Loucy (cell line): Measurements from ENCODE around the gene PKN1.
"Not testable (repeated sequence)": the region's sequence is repeated elsewhere in the genome, so short reads cannot be mapped to it uniquely, and the experiment has no call there.

Experiments
- H2AFZ ChIP-seq: fragments of 200-600 bp; sonication (generic); 2 replicates; pipeline ENCODE4 v1.6.0; 2016; ENCODE audit warnings: antibody characterized with exemption, mild to moderate bottlenecking, low read length, moderate library complexity
- H3F3A ChIP-seq: fragments of 200-600 bp; 2 replicates; pipeline ENCODE4 v1.6.0; 2016; ENCODE audit warnings: antibody characterized with exemption, low read depth, mild to moderate bottlenecking
- H3K27me3 ChIP-seq: fragments of 200-600 bp; sonication (generic); 2 replicates; pipeline ENCODE4 v1.6.1; 2014; ENCODE audit warnings: low read length, mild to moderate bottlenecking; ENCODE audit not compliant: insufficient read depth, poor library complexity, severe bottlenecking
- H3K36me3 ChIP-seq: fragments of 200-600 bp; sonication (generic); 2 replicates; pipeline ENCODE4 v1.6.1; 2016; ENCODE audit warnings: low read length; ENCODE audit not compliant: insufficient read depth
- H3K4me1 ChIP-seq: fragments of 200-600 bp; sonication (generic); 2 replicates; pipeline ENCODE4 v1.5.1; 2014; ENCODE audit warnings: low read length, mild to moderate bottlenecking; ENCODE audit not compliant: insufficient read depth, poor library complexity, severe bottlenecking
- H3K4me2 ChIP-seq: fragments of 200-600 bp; sonication (generic); 2 replicates; pipeline ENCODE4 v1.6.0; 2014; ENCODE audit warnings: antibody characterized with exemption, low read length, low read depth, mild to moderate bottlenecking; ENCODE audit not compliant: poor library complexity, severe bottlenecking
- H3K4me3 ChIP-seq: fragments of 200-600 bp; sonication (generic); 2 replicates; pipeline ENCODE4 v1.5.1; 2014; ENCODE audit warnings: low read length, mild to moderate bottlenecking, mixed read lengths; ENCODE audit not compliant: poor library complexity, severe bottlenecking
- H3K79me2 ChIP-seq: fragments of 200-600 bp; sonication (generic); 2 replicates; pipeline ENCODE4 v1.6.1; 2014; ENCODE audit warnings: low read length; ENCODE audit not compliant: insufficient read depth
- H3K9ac ChIP-seq: fragments of 200-600 bp; sonication (generic); 2 replicates; pipeline ENCODE4 v1.6.0; 2014; ENCODE audit warnings: mild to moderate bottlenecking, low read depth, low read length, moderate library complexity; ENCODE audit not compliant: poor library complexity, severe bottlenecking
- H3K9me2 ChIP-seq: fragments of 200-600 bp; sonication (generic); replicated peaks from 2 replicates; pipeline ENCODE4 v1.6.1; 2016; ENCODE audit warnings: low read depth, low read length, mixed read lengths
- H3K9me3 ChIP-seq: fragments of 200-600 bp; sonication (generic); 2 replicates; pipeline ENCODE4 v1.6.1; 2014; ENCODE audit warnings: mild to moderate bottlenecking, antibody characterized with exemption, low read length, low read depth; ENCODE audit not compliant: insufficient read depth
- H4K20me1 ChIP-seq: fragments of 200-600 bp; sonication (generic); 2 replicates; pipeline ENCODE4 v1.6.0; 2014; ENCODE audit warnings: antibody characterized with exemption, low read length, mild to moderate bottlenecking; ENCODE audit not compliant: insufficient read depth, poor library complexity, severe bottlenecking
- EZH2phosphoT487 ChIP-seq: fragments of 200-600 bp; IDR thresholded peaks from 2 replicates; pipeline ENCODE4 v1.6.1; 2018; ENCODE audit warnings: antibody characterized with exemption, mild to moderate bottlenecking, moderate library complexity, borderline replicate concordance
- TF ChIP-seq, protein P1 (sequence below): fragments of 200-600 bp; sonication (generic); conservative IDR thresholded peaks from 2 replicates; pipeline ENCODE4 v1.5.1; 2014; ENCODE audit warnings: mild to moderate bottlenecking, antibody characterized with exemption, low read length

PKN1 gene

DNA sequence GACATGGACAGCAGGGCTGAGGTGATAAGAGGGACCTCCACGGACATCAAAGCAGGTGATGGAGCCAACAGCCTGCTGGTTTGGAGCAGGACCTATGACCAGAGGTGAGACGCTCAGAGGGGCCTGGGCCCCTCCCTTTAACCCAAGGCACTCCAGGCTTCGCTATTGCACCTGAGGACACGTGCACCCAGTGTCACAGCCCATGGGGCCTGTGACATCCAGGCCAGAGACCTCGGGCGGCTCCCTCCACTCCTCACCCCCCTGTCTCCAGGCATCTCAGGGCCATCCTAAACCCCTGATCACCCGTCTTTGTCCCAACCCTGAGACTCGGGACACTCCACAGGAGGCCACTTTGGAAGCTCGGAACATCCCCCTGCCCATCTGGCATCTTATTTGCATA, 38.9 kb upstream of the PKN1 start:
- no peaks in the 10 kb centered on the region for H3K9me2 ChIP-seq
- no peaks in the 10 kb centered on the region for H3F3A ChIP-seq
- no peak for TF ChIP-seq EZH2phosphoT487
- TF ChIP-seq, protein P1, sequence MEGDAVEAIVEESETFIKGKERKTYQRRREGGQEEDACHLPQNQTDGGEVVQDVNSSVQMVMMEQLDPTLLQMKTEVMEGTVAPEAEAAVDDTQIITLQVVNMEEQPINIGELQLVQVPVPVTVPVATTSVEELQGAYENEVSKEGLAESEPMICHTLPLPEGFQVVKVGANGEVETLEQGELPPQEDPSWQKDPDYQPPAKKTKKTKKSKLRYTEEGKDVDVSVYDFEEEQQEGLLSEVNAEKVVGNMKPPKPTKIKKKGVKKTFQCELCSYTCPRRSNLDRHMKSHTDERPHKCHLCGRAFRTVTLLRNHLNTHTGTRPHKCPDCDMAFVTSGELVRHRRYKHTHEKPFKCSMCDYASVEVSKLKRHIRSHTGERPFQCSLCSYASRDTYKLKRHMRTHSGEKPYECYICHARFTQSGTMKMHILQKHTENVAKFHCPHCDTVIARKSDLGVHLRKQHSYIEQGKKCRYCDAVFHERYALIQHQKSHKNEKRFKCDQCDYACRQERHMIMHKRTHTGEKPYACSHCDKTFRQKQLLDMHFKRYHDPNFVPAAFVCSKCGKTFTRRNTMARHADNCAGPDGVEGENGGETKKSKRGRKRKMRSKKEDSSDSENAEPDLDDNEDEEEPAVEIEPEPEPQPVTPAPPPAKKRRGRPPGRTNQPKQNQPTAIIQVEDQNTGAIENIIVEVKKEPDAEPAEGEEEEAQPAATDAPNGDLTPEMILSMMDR, result no peak
- H3K79me2 ChIP-seq, result no peaks in the 10 kb centered on the region
- H3K4me1 ChIP-seq, result no peaks in the 10 kb centered on the region
- no peak overlapping the region for H3K4me2 ChIP-seq
- H3K36me3 ChIP-seq, result peaks cover 30% of the 10 kb centered on the region; the same call in 1 of the 2 replicates
- no peak overlapping the region for H3K9ac ChIP-seq
- H3K27me3 ChIP-seq, result no peaks in the 10 kb centered on the region
- no peak overlapping the region for H3K4me3 ChIP-seq
- no peaks in the 10 kb centered on the region for H3K9me3 ChIP-seq
- H4K20me1 ChIP-seq, result no peaks in the 10 kb centered on the region
- H2AFZ ChIP-seq, result no peak overlapping the region

DNA sequence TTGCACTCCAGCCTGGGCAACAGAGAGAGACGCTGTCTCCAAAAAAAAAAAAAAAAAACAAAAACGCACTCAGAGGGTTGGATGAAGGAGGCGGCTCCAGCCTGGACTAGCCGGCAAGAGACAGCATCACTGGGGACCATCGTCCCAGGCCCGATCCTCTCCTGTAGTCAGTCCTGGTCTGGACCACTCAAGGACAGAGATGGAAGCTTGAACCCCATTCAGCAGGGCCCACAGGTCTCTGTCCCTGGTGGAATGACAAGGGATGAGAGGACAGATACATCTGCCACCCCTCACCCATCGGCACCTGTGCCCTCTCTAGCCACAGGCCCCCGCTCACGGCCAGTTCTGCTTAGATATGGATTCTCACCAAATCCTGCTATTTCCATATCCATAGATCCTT, 37.8 kb upstream of the PKN1 start:
- Histone ChIP-seq H4K20me1 (no peaks in the 10 kb centered on the region), H3K4me1 (no peaks in the 10 kb centered on the region), H3K27me3 (no peaks in the 10 kb centered on the region), H3K9ac (no peak overlapping the region), H3K36me3 (peaks cover 30% of the 10 kb centered on the region; the same call in 1 of the 2 replicates), H3K79me2 (no peaks in the 10 kb centered on the region), H3K4me2 (no peak overlapping the region), H3K9me2 (no peaks in the 10 kb centered on the region), H3F3A (no peaks in the 10 kb centered on the region), H3K9me3 (no peaks in the 10 kb centered on the region), H2AFZ (no peak overlapping the region), H3K4me3 (no peak overlapping the region)
- TF ChIP-seq, protein P1, result no peak
- no peak for TF ChIP-seq EZH2phosphoT487

GRCh38 chr19:14395710-14396336, 37.3 kb upstream of the PKN1 start:
- Histone ChIP-seq H4K20me1 (no peaks in the 10 kb centered on the region), H3F3A (no peaks in the 10 kb centered on the region), H3K36me3 (peaks cover 27% of the 10 kb centered on the region; the same call in 1 of the 2 replicates), H3K4me1 (no peaks in the 10 kb centered on the region), H3K9ac (no peak overlapping the region), H3K4me2 (no peak overlapping the region), H3K9me2 (no peaks in the 10 kb centered on the region), H3K4me3 (no peak overlapping the region), H2AFZ (no peak overlapping the region), H3K27me3 (no peaks in the 10 kb centered on the region), H3K79me2 (no peaks in the 10 kb centered on the region), H3K9me3 (no peaks in the 10 kb centered on the region)
- TF ChIP-seq, protein P1, result no peak
- TF ChIP-seq EZH2phosphoT487, result no peak

DNA sequence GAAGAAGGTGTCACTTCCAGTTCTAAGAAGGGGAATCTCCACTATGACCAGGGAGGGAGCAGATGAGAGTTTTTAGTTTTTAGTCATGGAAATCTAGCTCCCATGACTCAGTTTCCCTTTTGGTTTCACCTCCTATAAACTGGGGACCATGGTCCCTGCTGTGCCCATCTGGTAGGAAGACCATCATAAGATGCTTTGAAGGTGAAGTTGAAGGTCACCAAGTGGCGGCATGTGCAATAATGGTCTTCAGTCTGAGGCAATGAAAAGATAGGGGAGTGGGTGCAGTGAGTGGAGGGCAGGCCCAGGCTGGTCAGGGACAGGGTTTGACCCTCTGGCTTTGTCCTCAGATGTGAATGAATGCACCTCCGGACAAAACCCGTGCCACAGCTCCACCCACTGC, 36.4 kb upstream of the PKN1 start:
- H3K4me1 ChIP-seq, H3K9ac ChIP-seq, H3K9me2 ChIP-seq, H3F3A ChIP-seq, H3K9me3 ChIP-seq, H3K4me3 ChIP-seq, H3K27me3 ChIP-seq, H3K4me2 ChIP-seq, H3K79me2 ChIP-seq, H4K20me1 ChIP-seq, H2AFZ ChIP-seq: not testable (repeated sequence)
- H3K36me3 ChIP-seq, result peaks cover 33% of the 10 kb centered on the region; the same call in 1 of the 2 replicates

DNA sequence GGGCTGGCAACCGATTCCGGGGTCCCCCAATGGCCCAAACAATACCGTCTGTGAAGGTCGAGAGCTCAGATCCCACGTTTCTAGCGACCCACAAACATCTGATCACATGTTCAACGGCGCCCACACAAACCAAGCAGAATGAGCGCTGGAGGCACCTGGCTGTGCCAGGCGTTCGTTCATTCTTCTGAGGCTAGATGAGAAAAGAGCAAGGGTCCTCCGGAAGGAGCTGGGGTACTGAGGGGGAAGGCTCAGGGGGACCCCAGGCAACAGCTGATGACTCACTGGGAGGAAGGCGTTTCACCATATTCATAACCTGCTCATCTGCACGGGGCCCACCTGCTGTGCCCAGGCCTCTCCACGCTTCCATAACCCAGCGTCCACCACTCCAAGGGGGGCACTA, 35.9 kb upstream of the PKN1 start:
- not testable (repeated sequence) for H3K4me2 ChIP-seq, H3K4me3 ChIP-seq, H3K9me3 ChIP-seq, H3K9ac ChIP-seq, H3K79me2 ChIP-seq, H3K27me3 ChIP-seq, H2AFZ ChIP-seq, H3K4me1 ChIP-seq, H3F3A ChIP-seq, H3K9me2 ChIP-seq, H4K20me1 ChIP-seq
- H3K36me3 ChIP-seq, result peaks cover 33% of the 10 kb centered on the region; the same call in 1 of the 2 replicates
